Stomach (tissue), 9 donors: ENCODE results near the gene OSBP2. TPM values are rescaled to one million over a fixed set of nuclear protein-coding genes. Genes with fewer than 3 reads are reported as not detected.
"Not testable (repeated sequence)": the region's sequence is repeated elsewhere in the genome, so short reads cannot be mapped to it uniquely, and the experiment has no call there.

Experiments
- DNase-seq, 2 donors: peaks; one replicate each; pipeline versions ENCODE4 v3.0.0 to v3.0.0-alpha.2; 2013 to 2019
- H3K27ac ChIP-seq, 5 donors: fragments of 200-600 bp in 4 of 5; sonication (generic) in 4 of 5; one replicate each; pipeline ENCODE4 v1.5.1; 2013 to 2019; ENCODE audit warnings: mild to moderate bottlenecking in 1 of 5, moderate library complexity in 1 of 5
- H3K27me3 ChIP-seq, 3 donors: fragments of 200-600 bp; sonication (generic); one replicate each; pipeline ENCODE4 v1.5.1; 2017 to 2019; ENCODE audit warnings: mixed run types in 1 of 3
- H3K36me3 ChIP-seq, 4 donors: fragments of 200-600 bp; sonication (generic); 1 replicate in 3 of 4; 2 replicates in 1 of 4; pipeline ENCODE4 v1.5.1; 2016 to 2019
- H3K4me1 ChIP-seq, 4 donors: fragments of 200-600 bp; sonication (generic); one replicate each; pipeline ENCODE4 v1.5.1; 2016 to 2019
- H3K4me3 ChIP-seq, 4 donors: fragments of 200-600 bp; sonication (generic) in 3 of 4; one replicate each; pipeline ENCODE4 v1.5.1; 2016 to 2019; ENCODE audit warnings: mild to moderate bottlenecking in 1 of 4
- H3K9me3 ChIP-seq, 4 donors: fragments of 200-600 bp; sonication (generic); one replicate each; pipeline ENCODE4 v1.5.1; 2016 to 2019
- CTCF ChIP-seq, 7 experiments: fragments of 450-650 bp in 4 of 7; fragments of 200-600 bp in 3 of 7; sonication (generic) in 3 of 7; IDR thresholded peaks; one replicate each; pipeline ENCODE4 v1.5.1; 2016 to 2019; ENCODE audit warnings: antibody characterized with exemption in 7 of 7, control low read depth in 2 of 7, mild to moderate bottlenecking in 1 of 7
- EP300 ChIP-seq: sonication (generic); formaldehyde crosslinking; IDR thresholded peaks from one replicate; pipeline ENCODE4 v1.6.1; 2017; ENCODE audit warnings: antibody characterized with exemption
- POLR2A ChIP-seq, 4 donors: fragments of 450-650 bp; IDR thresholded peaks; one replicate each; pipeline ENCODE4 v1.6.1; 2016; ENCODE audit warnings: antibody characterized with exemption in 4 of 4, control low read depth in 2 of 4, mild to moderate bottlenecking in 1 of 4, moderate library complexity in 1 of 4
- POLR2AphosphoS5 ChIP-seq, 3 donors: sonication (generic); formaldehyde crosslinking; IDR thresholded peaks; one replicate each; pipeline ENCODE4 v1.6.1; 2016; ENCODE audit warnings: antibody characterized with exemption in 3 of 3
- WGBS, 5 donors: extraction: QIAGEN DNeasy Blood & Tissue Kit in 3 of 5; methylation state at CpG; one replicate each; pipeline versions ENCODE4 v1.1.5 to v1.1.7; 2013 to 2018; 5-methylcytosine and 5-hydroxymethylcytosine counted together
- intact Hi-C: fragments of 100-400 bp; cut with DNase I; formaldehyde crosslinking; loops from one replicate; pipeline ENCODE4 v1.15.1; 2023; ENCODE audit warnings: low total_unique reads
- polyA plus RNA-seq, 3 donors: library from polyadenylated mRNA; stranded (reverse); fragments of 200-250 nt; gene quantifications; one replicate each; pipeline ENCODE4 v1.2.3, GENCODE V29; 2013
- total RNA-seq, 5 donors: library from RNA; depleted of rRNA; stranded (reverse); fragments of >200 nt; gene quantifications; one replicate each; pipeline versions ENCODE4 v1.1.0 to v1.2.3, GENCODE V29; 2014 to 2016
- donor health status: healthy with polysubstance abuse.
- donor health status: Bipolar disorder and iron deficiency.
- donor health status: healthy.

The OSBP2 gene
- total and polyA plus RNA-seq, 8 donors, result 0.58 to 9.5 (median 1.8) TPM; not detected in 1

- 87 to 96% (median 93%) methylated on average over 4 of the region's 4 CpGs for WGBS, 5 donors
- intact Hi-C loops, result no loop called here
- TF ChIP-seq EP300 (no peak), CTCF (IDR thresholded peaks at IDR 0.05) (no peak), POLR2A (IDR thresholded peaks at IDR 0.05) (no peak), POLR2AphosphoS5 (IDR thresholded peaks at IDR 0.05) (no peak)
These were observed 79.9 kb downstream of the OSBP2 start for GRCh38 chr22:30774566-30774965.

GRCh38 chr22:30776476-30776875 lies 81.8 kb downstream of the OSBP2 start:
- no peaks in the 10 kb centered on the region for H3K27me3 ChIP-seq
- H3K4me1 ChIP-seq, result no peaks in the 10 kb centered on the region
- WGBS, 5 donors, result 76 to 83% (median 79%) methylated on average over 3 of the region's 3 CpGs
- H3K4me3 ChIP-seq, result no peak overlapping the region
- DNase-seq, result no peak
- no peaks in the 10 kb centered on the region for H3K9me3 ChIP-seq
- intact Hi-C loops, result no loop called here
- no peaks in the 10 kb centered on the region for H3K36me3 ChIP-seq
- TF ChIP-seq POLR2A (IDR thresholded peaks at IDR 0.05) (no peak), EP300 (no peak), CTCF (IDR thresholded peaks at IDR 0.05) (no peak), POLR2AphosphoS5 (IDR thresholded peaks at IDR 0.05) (no peak)
- no peak overlapping the region for H3K27ac ChIP-seq

More at GRCh38 chr22:30774566-30774965, 79.9 kb downstream of the OSBP2 start:
- Histone ChIP-seq H3K4me3 (no peak overlapping the region), H3K36me3 (no peaks in the 10 kb centered on the region), H3K4me1 (no peaks in the 10 kb centered on the region), H3K9me3 (no peaks in the 10 kb centered on the region), H3K27ac (no peak overlapping the region), H3K27me3 (no peaks in the 10 kb centered on the region)
- no peak for DNase-seq

- 70 to 78% (median 73%) methylated on average over 6 of the region's 6 CpGs for WGBS, 5 donors
- H3K9me3 ChIP-seq, H3K27ac ChIP-seq, H3K36me3 ChIP-seq, DNase-seq, H3K4me3 ChIP-seq, H3K27me3 ChIP-seq, intact Hi-C loops, H3K4me1 ChIP-seq: not testable (repeated sequence)
These were observed 82.5 kb downstream of the OSBP2 start for GRCh38 chr22:30777146-30777545.

GRCh38 chr22:30777587-30777986 lies 82.9 kb downstream of the OSBP2 start:
- H3K27me3 ChIP-seq, result no peaks in the 10 kb centered on the region
- DNase-seq, result no peak
- H3K27ac ChIP-seq, result no peak overlapping the region
- H3K36me3 ChIP-seq, result no peaks in the 10 kb centered on the region
- no peaks in the 10 kb centered on the region for H3K4me1 ChIP-seq
- no peaks in the 10 kb centered on the region for H3K9me3 ChIP-seq
- H3K4me3 ChIP-seq, result no peak overlapping the region
- intact Hi-C loops, result no loop called here
- WGBS, 5 donors, result 65 to 86% (median 74%) methylated on average over 3 of the region's 3 CpGs
- TF ChIP-seq POLR2A (IDR thresholded peaks at IDR 0.05) (no peak), EP300 (no peak)

GRCh38 chr22:30778261-30778660 lies 83.6 kb downstream of the OSBP2 start:
- no peak overlapping the region for H3K4me3 ChIP-seq
- DNase-seq, result no peak
- no peak overlapping the region for H3K27ac ChIP-seq
- intact Hi-C loops, result no loop called here
- TF ChIP-seq POLR2A (IDR thresholded peaks at IDR 0.05), result no peak
- no peak for TF ChIP-seq CTCF (IDR thresholded peaks at IDR 0.05)
- no peak for TF ChIP-seq EP300
- no peak for TF ChIP-seq POLR2AphosphoS5 (IDR thresholded peaks at IDR 0.05)
- H3K27me3 ChIP-seq, result no peaks in the 10 kb centered on the region
- no peaks in the 10 kb centered on the region for H3K4me1 ChIP-seq
- no peaks in the 10 kb centered on the region for H3K9me3 ChIP-seq
- no peaks in the 10 kb centered on the region for H3K36me3 ChIP-seq
- WGBS, 5 donors, result 82 to 98% (median 92%) methylated on average over 5 of the region's 5 CpGs
